ENCODE results near the gene KLF6. TPM values are rescaled to one million over a fixed set of nuclear protein-coding genes. Genes with fewer than 3 reads are reported as not detected.

KLF6 gene
- total and polyA plus RNA-seq, 2 donors (not counting 1 experiment from before 2014, with no cell fraction given): 96.1 to 105 TPM

- Histone ChIP-seq H3K9ac (ENCODE audit: insufficient read depth, low read length) (no peak overlapping the region), H3K4me3 (replicated peaks in 1 of 4; ENCODE audit: control extremely low read depth in 1 of 4, insufficient read depth in 1 of 4, low read depth in 3 of 4, low read length in 4 of 4) (no peak overlapping the region), H3K4me1 (ENCODE audit: control insufficient read depth, extremely low read depth, insufficient read depth, low read length) (peaks cover 39% of the 10 kb centered on the region), H3K79me2 (ENCODE audit: control insufficient read depth, insufficient read depth, low read length) (no peaks in the 10 kb centered on the region), H3K27me3 (ENCODE audit: control insufficient read depth, insufficient read depth, low read length) (no peaks in the 10 kb centered on the region), H3K36me3 (ENCODE audit: control insufficient read depth, insufficient read depth, low read length) (no peaks in the 10 kb centered on the region), H2AFZ (ENCODE audit: low read length) (no peak overlapping the region), H3K4me2 (ENCODE audit: extremely low read depth, insufficient read depth, low read length) (no peak overlapping the region), H4K20me1 (ENCODE audit: control insufficient read depth, extremely low read depth, insufficient read depth, low read length) (no peaks in the 10 kb centered on the region), H3K9me3 (ENCODE audit: control insufficient read depth, insufficient read depth, low read depth, low read length) (no peaks in the 10 kb centered on the region), H3K27ac (ENCODE audit: insufficient read depth, low read length) (peak overlapping the region; percentile 95)
- no peak for DNase-seq (ENCODE audit: low read depth in 2 of 2)
- TF ChIP-seq CTCF (conservative IDR thresholded peaks at IDR 0.05 in 1 of 2, IDR thresholded peaks at IDR 0.05 in 1 of 2; ENCODE audit: low read depth in 1 of 2, low read length in 2 of 2) (no peak), EZH2 (IDR thresholded peaks at IDR 0.05; ENCODE audit: low read length, missing control alignments) (no peak)
Measured at GRCh38 chr10:3807928-3808496, 23.0 kb upstream of the KLF6 start.

GRCh38 chr10:3807211-3807927, 22.4 kb upstream of the KLF6 start:
- no peaks in the 10 kb centered on the region for H3K79me2 ChIP-seq (ENCODE audit: control insufficient read depth, insufficient read depth, low read length)
- peak overlapping the region; percentile 23 for H2AFZ ChIP-seq (ENCODE audit: low read length)
- H3K9me3 ChIP-seq (ENCODE audit: control insufficient read depth, insufficient read depth, low read depth, low read length): no peaks in the 10 kb centered on the region
- no peaks in the 10 kb centered on the region for H3K36me3 ChIP-seq (ENCODE audit: control insufficient read depth, insufficient read depth, low read length)
- H3K27me3 ChIP-seq (ENCODE audit: control insufficient read depth, insufficient read depth, low read length): no peaks in the 10 kb centered on the region
- H3K4me3 ChIP-seq (replicated peaks in 1 of 4; ENCODE audit: control extremely low read depth in 1 of 4, insufficient read depth in 1 of 4, low read depth in 3 of 4, low read length in 4 of 4): no peak overlapping the region
- peak in 1 of 2 donors; percentile 45 for DNase-seq (ENCODE audit: low read depth in 2 of 2)
- H3K27ac ChIP-seq (ENCODE audit: insufficient read depth, low read length): peak overlapping the region; percentile 95
- peaks cover 39% of the 10 kb centered on the region for H3K4me1 ChIP-seq (ENCODE audit: control insufficient read depth, extremely low read depth, insufficient read depth, low read length)
- no peak overlapping the region for H3K9ac ChIP-seq (ENCODE audit: insufficient read depth, low read length)
- H4K20me1 ChIP-seq (ENCODE audit: control insufficient read depth, extremely low read depth, insufficient read depth, low read length): no peaks in the 10 kb centered on the region
- H3K4me2 ChIP-seq (ENCODE audit: extremely low read depth, insufficient read depth, low read length): peak overlapping the region; percentile 73
- no peak for TF ChIP-seq CTCF (conservative IDR thresholded peaks at IDR 0.05 in 1 of 2, IDR thresholded peaks at IDR 0.05 in 1 of 2; ENCODE audit: low read depth in 1 of 2, low read length in 2 of 2)
- TF ChIP-seq EZH2 (IDR thresholded peaks at IDR 0.05; ENCODE audit: low read length, missing control alignments): no peak

- H3K36me3 ChIP-seq (ENCODE audit: control insufficient read depth, insufficient read depth, low read length): no peaks in the 10 kb centered on the region
- no peaks in the 10 kb centered on the region for H3K27me3 ChIP-seq (ENCODE audit: control insufficient read depth, insufficient read depth, low read length)
- no peaks in the 10 kb centered on the region for H4K20me1 ChIP-seq (ENCODE audit: control insufficient read depth, extremely low read depth, insufficient read depth, low read length)
- TF ChIP-seq EZH2 (IDR thresholded peaks at IDR 0.05; ENCODE audit: low read length, missing control alignments) (no peak), CTCF (conservative IDR thresholded peaks at IDR 0.05 in 1 of 2, IDR thresholded peaks at IDR 0.05 in 1 of 2; ENCODE audit: low read depth in 1 of 2, low read length in 2 of 2) (no peak)
- H3K9ac ChIP-seq (ENCODE audit: insufficient read depth, low read length): peak overlapping the region; percentile 33
- peak; percentile 75 to 96 for DNase-seq (ENCODE audit: low read depth in 2 of 2)
- H3K79me2 ChIP-seq (ENCODE audit: control insufficient read depth, insufficient read depth, low read length): no peaks in the 10 kb centered on the region
- H3K4me3 ChIP-seq (replicated peaks in 1 of 4; ENCODE audit: control extremely low read depth in 1 of 4, insufficient read depth in 1 of 4, low read depth in 3 of 4, low read length in 4 of 4): no peak overlapping the region
- H3K27ac ChIP-seq (ENCODE audit: insufficient read depth, low read length): peak overlapping the region; percentile 95
- peak overlapping the region; percentile 23 for H2AFZ ChIP-seq (ENCODE audit: low read length)
- H3K4me2 ChIP-seq (ENCODE audit: extremely low read depth, insufficient read depth, low read length): peak overlapping the region; percentile 73
- no peaks in the 10 kb centered on the region for H3K9me3 ChIP-seq (ENCODE audit: control insufficient read depth, insufficient read depth, low read depth, low read length)
- H3K4me1 ChIP-seq (ENCODE audit: control insufficient read depth, extremely low read depth, insufficient read depth, low read length): peaks cover 33% of the 10 kb centered on the region
Measured at GRCh38 chr10:3806603-3807002, 21.6 kb upstream of the KLF6 start.

Measured in fibroblast of lung (primary cell).